B cell (primary cell): ENCODE data around the gene XYLT1. TPM values are rescaled to one million over a fixed set of nuclear protein-coding genes. Genes with fewer than 3 reads are reported as not detected.

Experiments used
- ATAC-seq: fragments of 200-7000 bp; cut with Tn5 transposase; one replicate; pipeline ENCODE4 v1.10.0; 2021; ENCODE audit warnings: low read depth, mild to moderate bottlenecking, moderate number of reproducible peaks, moderate library complexity
- CTCF ChIA-PET: fragments of 350-600 bp; sonication (Branson Sonifier 250); formaldehyde crosslinking; loops from one replicate; lab custom pipeline; 2021; ENCODE audit warnings: antibody characterized with exemption, inconsistent platforms; lab: Charles Lee
- POLR2A ChIA-PET: fragments of 350-600 bp; sonication (Branson Sonifier 250); formaldehyde crosslinking; loops from one replicate; lab custom pipeline; 2021; ENCODE audit warnings: antibody characterized with exemption; lab: Charles Lee
- DNase-seq: peaks from one replicate; pipeline ENCODE4 v3.0.0; 2013
- H2AFZ ChIP-seq: 2 replicates; pipeline ENCODE4 v1.6.1; 2012; ENCODE audit warnings: mild to moderate bottlenecking, low read depth, low read length; ENCODE audit not compliant: insufficient read depth, poor library complexity, severe bottlenecking
- H3K27ac ChIP-seq, 2 donors: 1 replicate in 1 of 2; 2 replicates in 1 of 2; pipeline ENCODE4 v1.5.1; 2012 to 2013; ENCODE audit warnings: low read length in 2 of 2, mild to moderate bottlenecking in 2 of 2, moderate library complexity in 1 of 2
- H3K27me3 ChIP-seq, 4 experiments: fragments of 200-600 bp in 1 of 4; sonication (generic) in 1 of 4; replicated peaks in 1 of 4; 1 replicate in 2 of 4; 2 replicates in 2 of 4; pipeline versions ENCODE4 v1.6.1 to v1.7.0; 2013 to 2016; ENCODE audit warnings: low read length in 3 of 4, mild to moderate bottlenecking in 2 of 4, mixed read lengths in 1 of 4, moderate library complexity in 1 of 4; ENCODE audit not compliant: insufficient read depth in 4 of 4, control insufficient read depth in 3 of 4; ENCODE audit errors: control extremely low read depth in 1 of 4
- H3K36me3 ChIP-seq, 2 experiments: replicated peaks in 1 of 2; 1 replicate in 1 of 2; 2 replicates in 1 of 2; pipeline versions ENCODE4 v1.6.1 to v1.7.1; 2013; ENCODE audit warnings: low read length in 1 of 2; ENCODE audit not compliant: insufficient read depth in 2 of 2, control insufficient read depth in 1 of 2; ENCODE audit errors: control extremely low read depth in 1 of 2, extremely low read depth in 1 of 2
- H3K4me1 ChIP-seq, 2 donors: fragments of 200-600 bp in 1 of 2; sonication (generic) in 1 of 2; 1 replicate in 1 of 2; 2 replicates in 1 of 2; pipeline versions ENCODE4 v1.5.1 to v1.6.1; 2013 to 2017; ENCODE audit warnings: low read length in 2 of 2; ENCODE audit not compliant: control insufficient read depth in 2 of 2, insufficient read depth in 2 of 2
- H3K4me2 ChIP-seq: replicated peaks from 2 replicates; pipeline ENCODE3; 2012; ENCODE audit warnings: mild to moderate bottlenecking, low read depth, low read length; ENCODE audit not compliant: poor library complexity, severe bottlenecking
- H3K4me3 ChIP-seq, 5 experiments: fragments of 200-600 bp in 1 of 5; sonication (generic) in 1 of 5; 1 replicate in 3 of 5; 2 replicates in 2 of 5; pipeline versions ENCODE4 v1.5.1 to v1.7.0; 2011 to 2016; ENCODE audit warnings: low read length in 4 of 5, mild to moderate bottlenecking in 4 of 5, low read depth in 2 of 5, control low read depth in 1 of 5, moderate library complexity in 1 of 5; ENCODE audit not compliant: insufficient read depth in 1 of 5; ENCODE audit errors: control extremely low read depth in 1 of 5, extremely low read depth in 1 of 5
- H3K79me2 ChIP-seq: fragments of 200-600 bp; sonication (generic); one replicate; pipeline ENCODE4 v1.6.0; 2016; ENCODE audit warnings: low read length; ENCODE audit not compliant: control insufficient read depth, insufficient read depth
- H3K9ac ChIP-seq: fragments of 200-600 bp; sonication (generic); 2 replicates; pipeline ENCODE4 v1.6.1; 2017; ENCODE audit warnings: mild to moderate bottlenecking, low read length, moderate library complexity
- H3K9me3 ChIP-seq, 3 donors: one replicate each; pipeline versions ENCODE4 v1.6.1 to v1.7.1; 2013; ENCODE audit warnings: low read length in 2 of 3; ENCODE audit not compliant: control insufficient read depth in 2 of 3, insufficient read depth in 1 of 3; ENCODE audit errors: control extremely low read depth in 1 of 3
- H4K20me1 ChIP-seq: 2 replicates; pipeline ENCODE4 v1.6.0; 2012; ENCODE audit warnings: mild to moderate bottlenecking, low read length; ENCODE audit not compliant: insufficient read depth, control insufficient read depth, poor library complexity, severe bottlenecking
- H3K27ac Mint-ChIP-seq: one replicate; pipeline ENCODE4 v1.8.0; 2021; ENCODE audit warnings: mixed read lengths
- H3K27me3 Mint-ChIP-seq: one replicate; pipeline ENCODE4 v1.8.0; 2021; ENCODE audit warnings: mixed read lengths
- H3K4me1 Mint-ChIP-seq: one replicate; pipeline ENCODE4 v1.8.0; 2021; ENCODE audit warnings: mixed read lengths
- H3K4me3 Mint-ChIP-seq: one replicate; pipeline ENCODE4 v1.8.0; 2021; ENCODE audit warnings: mixed read lengths
- H3K9me3 Mint-ChIP-seq: one replicate; pipeline ENCODE4 v1.8.0; 2022; ENCODE audit warnings: mixed read lengths; ENCODE audit not compliant: insufficient read depth
- EZH2 ChIP-seq: IDR thresholded peaks from 2 replicates; pipeline ENCODE4 v1.6.1; 2012; ENCODE audit warnings: borderline replicate concordance, low read depth, mild to moderate bottlenecking, moderate library complexity, low read length; ENCODE audit not compliant: insufficient read depth, poor library complexity, severe bottlenecking
- WGBS: methylation state at CpG from one replicate; pipeline ENCODE4 v1.1.5; 2013; ENCODE audit warnings: missing lambda C conversion rate; ENCODE audit not compliant: insufficient coverage; 5-methylcytosine and 5-hydroxymethylcytosine counted together
- intact Hi-C: fragments of 100-400 bp; cut with micrococcal nuclease; formaldehyde crosslinking; loops from one replicate; pipeline ENCODE4 v1.10.0; 2022
- polyA plus RNA-seq: library from polyadenylated mRNA; depleted of rRNA; stranded (reverse); fragments of >200 nt; gene quantifications from 2 replicates; pipeline ENCODE4 v1.2.3, GENCODE V29; 2012
- total RNA-seq, 2 donors: library from RNA; stranded (reverse); fragments of 120-200 nt in 1 of 2; gene quantifications; 1 replicate in 1 of 2; 2 replicates in 1 of 2; pipeline versions ENCODE4 v1.2.3 to v1.2.4, GENCODE V29; 2013 to 2022
- TF ChIP-seq, protein P1 (sequence below): fragments of 200-600 bp; IDR thresholded peaks from one replicate; pipeline ENCODE4 v1.8.0; 2022; ENCODE audit warnings: antibody characterized with exemption, mild to moderate bottlenecking

XYLT1 gene
- total and polyA plus RNA-seq, 2 donors (not counting 1 experiment from before 2014, with no cell fraction given), result 8.7 to 59.6 TPM

DNA sequence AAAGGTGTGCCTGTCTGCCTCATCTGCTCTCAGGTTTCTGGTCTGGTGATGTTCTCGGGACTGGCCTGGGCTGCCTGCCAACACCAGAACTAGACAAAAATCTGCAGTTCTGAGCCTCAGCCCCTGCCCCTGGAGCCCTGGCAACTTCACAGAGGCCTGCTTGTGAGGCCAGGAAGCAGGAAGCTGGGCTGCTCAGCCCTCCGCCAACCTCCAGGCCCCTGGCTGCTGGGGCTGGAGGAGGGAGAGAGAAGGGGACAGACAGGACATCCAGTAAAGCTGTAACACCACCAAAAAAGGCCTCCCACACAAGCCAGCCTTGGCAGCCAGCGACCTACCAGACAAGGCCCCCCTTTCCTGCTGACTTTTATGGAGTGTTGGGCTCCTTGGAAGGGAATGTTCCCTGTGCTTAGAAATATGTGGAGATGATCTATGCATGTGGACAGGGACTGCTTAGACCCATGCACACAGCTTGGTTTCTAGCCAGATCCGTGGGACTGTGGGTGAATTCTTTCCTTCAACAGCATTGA lies 157.6 kb downstream of the XYLT1 start:
- no peak for TF ChIP-seq EZH2
- TF ChIP-seq, protein P1, sequence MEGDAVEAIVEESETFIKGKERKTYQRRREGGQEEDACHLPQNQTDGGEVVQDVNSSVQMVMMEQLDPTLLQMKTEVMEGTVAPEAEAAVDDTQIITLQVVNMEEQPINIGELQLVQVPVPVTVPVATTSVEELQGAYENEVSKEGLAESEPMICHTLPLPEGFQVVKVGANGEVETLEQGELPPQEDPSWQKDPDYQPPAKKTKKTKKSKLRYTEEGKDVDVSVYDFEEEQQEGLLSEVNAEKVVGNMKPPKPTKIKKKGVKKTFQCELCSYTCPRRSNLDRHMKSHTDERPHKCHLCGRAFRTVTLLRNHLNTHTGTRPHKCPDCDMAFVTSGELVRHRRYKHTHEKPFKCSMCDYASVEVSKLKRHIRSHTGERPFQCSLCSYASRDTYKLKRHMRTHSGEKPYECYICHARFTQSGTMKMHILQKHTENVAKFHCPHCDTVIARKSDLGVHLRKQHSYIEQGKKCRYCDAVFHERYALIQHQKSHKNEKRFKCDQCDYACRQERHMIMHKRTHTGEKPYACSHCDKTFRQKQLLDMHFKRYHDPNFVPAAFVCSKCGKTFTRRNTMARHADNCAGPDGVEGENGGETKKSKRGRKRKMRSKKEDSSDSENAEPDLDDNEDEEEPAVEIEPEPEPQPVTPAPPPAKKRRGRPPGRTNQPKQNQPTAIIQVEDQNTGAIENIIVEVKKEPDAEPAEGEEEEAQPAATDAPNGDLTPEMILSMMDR, result no peak
- no peak for DNase-seq
- peaks cover 0 to 6% of the 10 kb centered on the region in 2 experiments for H3K36me3 ChIP-seq
- Mint-ChIP-seq H3K27ac (no peak overlapping the region), H3K27me3 (no peaks in the 10 kb centered on the region), H3K4me3 (no peak overlapping the region), H3K4me1 (peaks cover 62% of the 10 kb centered on the region), H3K9me3 (no peaks in the 10 kb centered on the region)
- peaks cover 59% of the 10 kb centered on the region for H3K79me2 ChIP-seq
- CTCF ChIA-PET, result interaction anchor here (0.9 kb wide), 2 partner anchors 31 to 34 kb away, joined by 3 to 4 read pairs; no protein-coding TSS in a partner anchor
- H3K4me3 ChIP-seq, result no peak overlapping the region
- POLR2A ChIA-PET, result interaction anchor here (0.7 kb wide), 2 partner anchors 20 to 52 kb away, joined by 3 read pairs; no protein-coding TSS in a partner anchor
- peaks cover 27 to 37% of the 10 kb centered on the region in 2 donors for H3K4me1 ChIP-seq
- peaks cover 12% of the 10 kb centered on the region for H4K20me1 ChIP-seq
- 48% methylated on average over 2 of the region's 4 CpGs for WGBS
- no peak for ATAC-seq
- no peak overlapping the region for H3K9ac ChIP-seq
- no peak overlapping the region for H3K4me2 ChIP-seq
- H3K27ac ChIP-seq, result no peak overlapping the region
- intact Hi-C loops, result no loop called here
- no peaks in the 10 kb centered on the region for H3K27me3 ChIP-seq
- peaks cover 0 to 33% (median 12%) of the 10 kb centered on the region in 3 donors for H3K9me3 ChIP-seq
- H2AFZ ChIP-seq, result no peak overlapping the region

DNA sequence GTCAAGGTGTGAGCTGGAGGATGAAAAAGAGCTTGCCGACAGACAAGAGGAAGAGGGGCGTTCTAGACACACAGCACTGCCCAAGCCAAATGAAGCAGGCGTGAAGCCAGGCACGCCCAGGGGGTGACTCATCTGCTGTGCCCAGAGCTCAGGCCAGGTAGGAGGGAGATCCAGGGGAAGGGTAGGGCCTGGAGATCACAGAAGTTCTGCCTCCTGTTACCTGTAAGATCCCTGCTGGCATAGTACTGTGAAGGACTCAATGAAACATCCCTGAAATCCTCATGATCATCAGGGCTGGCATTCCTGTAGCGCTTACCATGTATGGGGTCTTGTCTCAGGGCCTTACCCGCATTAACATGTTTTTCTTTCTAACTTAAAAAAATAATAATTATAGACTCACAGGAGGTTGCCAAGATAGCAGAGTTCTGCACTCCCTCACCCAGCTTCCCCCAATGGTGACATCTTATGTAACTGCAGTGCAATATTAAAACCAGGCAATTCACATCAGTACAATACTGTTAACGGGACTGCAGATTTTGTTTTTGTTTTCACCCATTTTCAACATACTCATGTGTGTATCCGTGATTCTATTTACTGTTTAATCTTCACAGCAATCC lies 158.6 kb downstream of the XYLT1 start:
- H3K4me3 Mint-ChIP-seq, result peak overlapping the region; percentile 75
- TF ChIP-seq EZH2, result no peak
- TF ChIP-seq, protein P1, result no peak
- no peaks in the 10 kb centered on the region for H3K27me3 Mint-ChIP-seq
- H3K9me3 Mint-ChIP-seq, result no peaks in the 10 kb centered on the region
- Histone ChIP-seq H2AFZ (no peak overlapping the region), H3K9me3 (peaks cover 0 to 32% (median 12%) of the 10 kb centered on the region in 3 donors), H3K4me1 (peaks cover 25 to 36% of the 10 kb centered on the region in 2 donors), H3K4me3 (no peak overlapping the region), H3K36me3 (peaks cover 0 to 6% of the 10 kb centered on the region in 2 experiments), H3K79me2 (peaks cover 57% of the 10 kb centered on the region), H3K4me2 (peak overlapping the region; percentile 32), H3K27ac (peak overlapping the region; percentile 15 to 56), H3K9ac (no peak overlapping the region), H3K27me3 (no peaks in the 10 kb centered on the region), H4K20me1 (peaks cover 12% of the 10 kb centered on the region)
- H3K4me1 Mint-ChIP-seq, result peaks cover 59% of the 10 kb centered on the region
- ATAC-seq (peak; percentile 82), DNase-seq (no peak)
- intact Hi-C loops, result no loop called here
- peak overlapping the region; percentile 85 for H3K27ac Mint-ChIP-seq
- CTCF ChIA-PET, result interaction anchor here (0.9 to 2.1 kb wide), 4 partner anchors 11 to 105 kb away, joined by 3 to 6 read pairs (median 4); no protein-coding TSS in a partner anchor
- 38% methylated on average over 6 of the region's 8 CpGs for WGBS
- POLR2A ChIA-PET, result interaction anchor here (1.1 to 2.0 kb wide), 2 partner anchors 11 kb away, joined by 3 to 7 read pairs; no protein-coding TSS in a partner anchor
